Fibroblast of skin of back (primary cell): ENCODE measurements around the gene ZNF846.
A peak's percentile ranks its signal among the peaks of the same experiment; 100 is the strongest.
"Not testable (repeated sequence)": the region's sequence is repeated elsewhere in the genome, so short reads cannot be mapped to it uniquely, and the experiment has no call there.

ENCODE experiments used
- DNase-seq: peaks from one replicate; pipeline ENCODE4 v3.0.0-alpha.2; 2013

ZNF846 gene

DNA sequence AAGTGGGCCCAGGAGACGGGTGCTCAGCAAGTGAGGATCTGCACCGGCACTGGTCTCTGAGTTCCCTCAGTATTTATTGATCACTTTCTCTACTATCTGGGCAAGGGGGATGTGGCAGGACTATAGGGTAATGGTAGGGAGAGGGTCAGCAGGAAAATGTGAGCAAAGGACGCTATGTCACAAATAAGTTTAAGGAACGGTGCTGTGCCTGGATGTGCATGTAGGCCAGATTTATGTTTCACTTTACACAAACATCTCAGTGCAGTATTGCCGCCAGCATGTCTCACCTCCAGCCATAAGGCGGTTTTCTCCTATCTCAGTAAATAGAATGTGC lies 15.6 kb upstream of the ZNF846 start:
- DNase-seq, result not testable (repeated sequence)

DNA sequence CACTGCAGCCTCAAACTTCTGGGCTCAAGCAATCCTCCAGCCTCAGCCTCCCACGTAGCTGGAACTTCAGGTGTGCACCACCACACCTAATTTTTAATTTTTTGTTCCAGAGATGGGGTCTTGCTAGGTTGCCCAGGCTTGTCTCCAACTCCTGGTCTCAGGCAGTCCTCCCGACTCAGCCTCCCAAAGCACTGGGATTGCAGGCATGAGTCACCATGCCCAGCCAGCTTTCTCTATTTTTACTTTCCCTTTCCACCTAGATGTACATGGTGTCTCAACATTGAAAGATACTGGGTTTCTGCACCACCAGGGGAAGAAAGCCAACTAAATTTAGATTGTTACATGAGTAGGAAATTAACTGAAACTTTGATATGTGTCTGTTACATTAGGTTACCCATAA lies 13.8 kb upstream of the ZNF846 start:
- DNase-seq, result peak; percentile 11

DNA sequence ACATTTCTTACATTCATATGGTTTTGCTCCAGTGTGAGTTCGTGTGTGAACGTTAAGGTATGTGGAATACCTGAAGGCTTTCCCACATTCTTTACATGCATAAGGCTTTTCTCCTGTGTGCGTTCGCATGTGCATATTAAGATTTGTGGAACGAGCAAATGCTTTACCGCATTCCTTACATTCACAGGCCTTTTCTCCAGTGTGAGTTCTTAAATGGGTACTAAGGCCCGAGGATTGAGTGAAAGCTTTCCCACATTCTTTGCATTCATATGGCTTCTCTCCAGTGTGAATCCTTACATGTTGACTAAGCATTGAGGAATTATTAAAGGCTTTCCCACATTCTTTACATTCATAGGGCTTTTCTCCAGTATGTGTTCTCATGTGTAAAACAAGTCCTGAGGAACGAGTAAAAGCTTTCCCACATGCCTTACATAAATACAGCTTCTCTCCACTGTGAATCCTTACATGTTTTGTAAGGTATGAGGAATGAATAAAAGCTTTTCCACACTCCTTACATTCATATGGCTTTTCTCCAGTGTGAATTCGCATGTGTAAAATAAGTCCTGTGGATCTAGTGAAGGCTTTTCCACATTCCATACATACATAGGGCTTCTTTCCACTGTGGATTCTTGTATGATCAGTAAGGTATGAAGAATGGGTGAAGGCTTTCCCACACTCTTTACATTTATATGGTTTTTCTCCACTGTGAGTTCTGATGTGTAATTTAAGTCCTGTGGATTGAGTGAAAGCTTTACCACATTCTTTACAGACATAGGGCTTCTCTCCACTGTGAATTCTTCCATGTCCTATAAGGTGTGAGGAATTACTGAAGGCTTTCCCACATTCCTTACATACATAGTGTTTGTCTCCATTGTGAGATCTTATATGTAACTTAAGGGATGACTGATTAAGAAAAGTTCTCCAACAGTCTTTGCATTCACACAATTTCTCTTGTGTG lies 10.7 kb downstream of the ZNF846 start:
- DNase-seq, result peak; percentile 6

- DNase-seq, result no peak
Measured at GRCh38 chr19:9752701-9753443, 15.7 kb downstream of the ZNF846 start.

- no peak for DNase-seq
Measured at GRCh38 chr19:9751446-9751845, 17.1 kb downstream of the ZNF846 start.

DNA sequence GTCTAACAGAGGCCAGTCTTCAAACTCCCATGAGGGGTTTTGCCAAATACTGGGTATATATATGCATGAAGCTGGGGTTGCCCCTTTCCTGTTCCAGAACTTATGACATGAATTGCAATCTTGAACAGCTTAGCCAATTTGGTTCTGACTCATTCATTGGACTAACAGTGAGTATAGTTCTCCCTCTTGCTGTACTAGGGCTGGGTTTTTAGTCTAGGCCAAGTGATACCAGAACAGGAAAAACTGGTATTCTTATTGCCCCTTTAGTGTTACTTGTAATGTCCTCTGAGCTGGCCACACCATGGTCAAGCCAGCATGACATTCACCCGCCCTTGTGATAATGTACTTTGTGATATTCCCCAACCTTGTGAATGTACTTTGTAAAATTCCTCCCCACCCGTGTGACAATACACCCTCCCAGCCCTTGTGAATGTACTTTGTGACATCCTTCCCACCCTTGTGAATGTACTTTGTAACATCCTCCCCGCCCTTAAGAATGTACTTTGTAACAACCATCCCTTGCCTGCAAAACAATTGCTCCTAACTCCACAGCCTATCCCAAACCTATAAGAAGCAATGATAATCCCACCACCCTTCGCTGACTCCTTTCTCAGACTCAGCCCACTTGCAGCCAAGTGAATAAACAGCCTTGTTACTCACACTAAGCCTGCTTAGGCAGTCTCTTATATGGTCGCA lies 26.9 kb downstream of the ZNF846 start:
- no peak for DNase-seq

GRCh38 chr19:9735986-9736385 lies 32.6 kb downstream of the ZNF846 start:
- DNase-seq, result no peak

DNA sequence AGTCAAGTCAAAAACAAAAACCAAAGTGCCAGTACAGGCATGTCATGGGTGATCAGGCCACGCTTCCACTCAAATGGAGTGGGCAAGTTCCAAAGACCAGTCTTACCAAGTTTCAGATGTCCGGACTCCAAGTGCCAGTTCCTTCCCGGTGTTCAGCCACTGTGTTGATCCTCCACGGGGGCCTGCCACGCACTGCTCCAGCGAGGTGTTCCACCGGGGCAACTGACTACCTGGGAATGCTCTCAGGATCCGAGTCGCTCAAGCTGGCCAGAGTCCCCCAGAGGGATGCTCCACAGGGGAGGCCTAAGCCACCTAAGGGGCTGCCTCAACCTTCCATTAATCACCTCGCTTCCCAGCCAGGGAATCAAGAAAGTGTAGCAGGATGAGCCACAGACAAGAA lies 38.5 kb downstream of the ZNF846 start:
- DNase-seq, result not testable (repeated sequence)

- DNase-seq, result no peak
Measured at GRCh38 chr19:9729162-9729561, 39.4 kb downstream of the ZNF846 start.

GRCh38 chr19:9727644-9728043 lies 40.9 kb downstream of the ZNF846 start:
- DNase-seq, result no peak

DNA sequence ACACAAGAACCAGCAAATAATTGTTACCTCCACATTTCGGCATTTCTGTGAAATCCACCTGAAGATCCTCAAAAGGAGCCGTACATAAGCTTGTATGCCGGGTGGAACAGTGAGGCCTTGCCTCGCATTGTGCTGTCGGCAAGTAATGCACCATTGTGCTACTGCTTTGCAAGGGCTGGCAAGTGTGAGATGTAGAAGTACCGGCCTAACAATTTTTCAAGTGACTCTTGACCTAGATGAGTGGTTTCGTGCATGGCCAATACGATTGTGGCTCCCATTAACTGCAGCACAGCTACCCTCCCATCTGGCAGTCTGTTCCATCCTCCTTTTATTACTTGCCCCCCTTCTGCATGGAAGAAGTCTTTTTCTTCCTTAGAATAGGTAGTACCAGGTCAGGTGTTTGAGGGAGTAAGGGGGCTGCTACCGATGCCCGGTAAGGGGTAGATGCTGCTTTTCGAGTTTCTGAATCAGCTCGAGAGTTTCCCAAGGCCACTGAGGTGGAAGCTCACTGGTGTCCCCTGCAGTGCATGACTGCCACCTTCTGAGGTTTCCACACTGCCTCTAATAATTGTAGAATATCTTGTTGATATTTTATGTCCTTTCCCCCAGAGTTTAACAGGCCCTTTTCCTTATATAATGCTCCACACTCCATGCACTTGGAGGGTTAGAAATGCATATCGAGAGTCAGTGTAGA lies 42.9 kb downstream of the ZNF846 start:
- DNase-seq, result not testable (repeated sequence)

- DNase-seq, result no peak
Measured at GRCh38 chr19:9724157-9724556, 44.4 kb downstream of the ZNF846 start.

GRCh38 chr19:9721861-9722260 lies 46.7 kb downstream of the ZNF846 start:
- DNase-seq, result no peak

DNA sequence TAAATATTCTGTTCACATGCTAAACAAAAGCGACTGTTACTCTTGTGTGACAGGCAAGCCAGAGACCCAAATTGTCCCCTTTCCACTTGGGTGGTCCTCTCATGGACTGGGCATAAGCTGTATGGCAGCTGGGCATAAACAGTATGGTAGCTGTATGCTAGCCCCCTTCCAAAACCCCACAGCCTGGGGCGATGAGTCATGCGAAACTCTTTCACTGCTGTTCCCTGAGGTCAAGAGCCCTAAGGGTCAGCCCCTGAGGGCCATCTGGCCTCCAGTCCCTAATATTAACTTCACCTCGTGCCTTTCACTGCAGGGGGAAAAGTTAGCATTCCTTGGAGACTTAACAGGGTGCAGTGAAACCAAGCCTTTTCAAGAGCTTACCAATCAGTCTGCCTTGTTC lies 48.0 kb downstream of the ZNF846 start:
- DNase-seq, result no peak

DNA sequence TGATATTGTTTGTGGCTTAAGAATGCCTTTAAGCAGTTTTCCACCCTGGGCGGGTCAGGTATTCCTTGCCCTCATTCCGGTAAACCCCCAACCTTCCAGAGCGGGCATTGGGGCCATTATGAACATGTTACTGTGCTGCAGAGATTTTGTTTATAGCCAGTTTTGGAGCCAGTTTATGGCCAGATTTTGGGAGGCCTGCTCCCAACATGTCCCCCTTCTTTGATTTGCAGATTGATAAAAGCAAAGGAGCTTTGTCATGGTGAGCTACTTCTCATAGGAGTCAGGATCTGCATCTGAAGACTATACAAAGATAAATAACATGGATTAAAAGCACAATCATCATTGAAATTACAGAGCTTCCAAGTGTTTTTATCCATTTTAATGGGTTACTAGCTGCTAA lies 56.7 kb downstream of the ZNF846 start:
- DNase-seq, result no peak

GRCh38 chr19:9709305-9709704 lies 59.2 kb downstream of the ZNF846 start:
- no peak for DNase-seq

- no peak for DNase-seq
Measured at GRCh38 chr19:9705836-9706235, 62.7 kb downstream of the ZNF846 start.

DNA sequence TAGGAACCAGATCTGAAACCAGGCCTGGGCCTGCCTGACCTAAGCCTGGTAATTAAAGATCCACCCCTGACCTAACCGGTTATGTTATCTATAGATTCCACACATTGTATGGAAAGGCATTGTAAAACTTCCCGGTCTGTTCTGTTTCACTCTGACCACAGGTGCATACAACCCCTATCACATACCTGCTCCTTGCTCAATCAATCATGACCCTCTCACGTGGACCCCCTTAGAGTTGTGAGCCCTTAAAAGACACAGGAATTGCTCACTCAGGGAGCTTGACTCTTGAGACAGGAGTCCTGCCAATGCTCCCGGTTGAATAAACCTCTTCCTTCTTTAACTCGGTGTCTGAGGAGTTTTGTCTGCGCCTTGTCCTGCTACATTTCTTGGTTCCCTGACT lies 66.4 kb downstream of the ZNF846 start:
- no peak for DNase-seq
